ENCODE results near the gene TMPRSS3.

The TMPRSS3 gene

GRCh38 chr21:42407476-42407875 lies 11.6 kb upstream of the TMPRSS3 start:
- no peak for DNase-seq (ENCODE audit: low read depth, low spot score)

GRCh38 chr21:42406866-42407265 lies 11.0 kb upstream of the TMPRSS3 start:
- DNase-seq (ENCODE audit: low read depth, low spot score) = no peak

GRCh38 chr21:42406201-42406621 lies 10.4 kb upstream of the TMPRSS3 start:
- DNase-seq (ENCODE audit: low read depth, low spot score) = no peak

GRCh38 chr21:42405064-42406013 lies 9.5 kb upstream of the TMPRSS3 start:
- no peak for DNase-seq (ENCODE audit: low read depth, low spot score)

- DNase-seq (ENCODE audit: low read depth, low spot score) = no peak
These were observed 8.7 kb upstream of the TMPRSS3 start for GRCh38 chr21:42404539-42404938.

GRCh38 chr21:42403611-42404231 lies 7.9 kb upstream of the TMPRSS3 start, which contains the start of gene UBASH3A:
TSS of gene UBASH3A (plus strand) at chr21:42403902. CDS start at chr21:42403946, 44 bp downstream.
- DNase-seq (ENCODE audit: low read depth, low spot score) = no peak

GRCh38 chr21:42401820-42402251 lies 6.0 kb upstream of the TMPRSS3 start:
- no peak for DNase-seq (ENCODE audit: low read depth, low spot score)

- no peak for DNase-seq (ENCODE audit: low read depth, low spot score)
These were observed 5.3 kb upstream of the TMPRSS3 start for GRCh38 chr21:42401154-42401553.

GRCh38 chr21:42400525-42400924 lies 4.7 kb upstream of the TMPRSS3 start:
- no peak for DNase-seq (ENCODE audit: low read depth, low spot score)

- DNase-seq (ENCODE audit: low read depth, low spot score) = no peak
These were observed 2.7 kb upstream of the TMPRSS3 start for GRCh38 chr21:42398436-42399028.

- DNase-seq (ENCODE audit: low read depth, low spot score) = no peak
These were observed 2.0 kb upstream of the TMPRSS3 start for GRCh38 chr21:42397746-42398394.

GRCh38 chr21:42396799-42397745 lies 1.2 kb upstream of the TMPRSS3 start:
- no peak for DNase-seq (ENCODE audit: low read depth, low spot score)

GRCh38 chr21:42395302-42395701 lies 550 bp downstream of the TMPRSS3 start:
- DNase-seq (ENCODE audit: low read depth, low spot score) = no peak

GRCh38 chr21:42393443-42393950 lies 2.4 kb downstream of the TMPRSS3 start:
- no peak for DNase-seq (ENCODE audit: low read depth, low spot score)

- no peak for DNase-seq (ENCODE audit: low read depth, low spot score)
These were observed 3.0 kb downstream of the TMPRSS3 start for GRCh38 chr21:42392731-42393442.

GRCh38 chr21:42391297-42391696 lies 4.6 kb downstream of the TMPRSS3 start:
- no peak for DNase-seq (ENCODE audit: low read depth, low spot score)

- DNase-seq (ENCODE audit: low read depth, low spot score) = no peak
These were observed 5.2 kb downstream of the TMPRSS3 start for GRCh38 chr21:42390696-42391095.

GRCh38 chr21:42390193-42390592 lies 5.7 kb downstream of the TMPRSS3 start:
- DNase-seq (ENCODE audit: low read depth, low spot score) = no peak

GRCh38 chr21:42389449-42389835 lies 6.4 kb downstream of the TMPRSS3 start:
- DNase-seq (ENCODE audit: low read depth, low spot score) = no peak

Measured in iPS DF 19.7 (cell line).